ENCODE data around the gene UPB1. TPM values are rescaled to one million over a fixed set of nuclear protein-coding genes. Genes with fewer than 3 reads are reported as not detected.

The UPB1 gene
- total RNA-seq, 1 experiment from 2014 or later: 0.09 TPM

DNA sequence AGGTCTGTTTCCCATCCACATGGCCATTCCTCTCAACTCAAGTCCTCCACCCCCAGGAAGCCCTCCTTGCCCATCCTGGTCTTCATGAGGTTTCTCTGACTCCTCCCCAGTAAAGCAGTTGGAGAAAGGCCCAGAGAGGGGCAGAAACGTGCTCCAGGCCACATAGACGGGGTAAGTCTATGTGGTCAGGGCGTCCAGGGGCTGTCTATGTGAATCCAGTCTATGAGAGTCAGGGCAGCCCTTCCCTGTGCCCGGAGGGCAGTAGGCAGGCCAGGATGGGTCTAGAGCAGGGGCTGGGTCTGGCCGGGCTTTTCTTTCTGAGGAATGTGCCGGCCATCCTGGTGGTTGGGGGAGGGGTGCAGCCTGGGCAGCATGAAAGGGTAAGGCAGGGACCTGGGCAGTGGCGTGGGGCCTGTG, 48.1 kb downstream of the UPB1 start:
- peaks cover 45% of the 10 kb centered on the region for H3K36me3 Mint-ChIP-seq
- ChIA-PET CTCF (no interaction called here), POLR2A (no interaction called here)
- H3K4me3 Mint-ChIP-seq: no peak overlapping the region
- TF ChIP-seq, protein P1, sequence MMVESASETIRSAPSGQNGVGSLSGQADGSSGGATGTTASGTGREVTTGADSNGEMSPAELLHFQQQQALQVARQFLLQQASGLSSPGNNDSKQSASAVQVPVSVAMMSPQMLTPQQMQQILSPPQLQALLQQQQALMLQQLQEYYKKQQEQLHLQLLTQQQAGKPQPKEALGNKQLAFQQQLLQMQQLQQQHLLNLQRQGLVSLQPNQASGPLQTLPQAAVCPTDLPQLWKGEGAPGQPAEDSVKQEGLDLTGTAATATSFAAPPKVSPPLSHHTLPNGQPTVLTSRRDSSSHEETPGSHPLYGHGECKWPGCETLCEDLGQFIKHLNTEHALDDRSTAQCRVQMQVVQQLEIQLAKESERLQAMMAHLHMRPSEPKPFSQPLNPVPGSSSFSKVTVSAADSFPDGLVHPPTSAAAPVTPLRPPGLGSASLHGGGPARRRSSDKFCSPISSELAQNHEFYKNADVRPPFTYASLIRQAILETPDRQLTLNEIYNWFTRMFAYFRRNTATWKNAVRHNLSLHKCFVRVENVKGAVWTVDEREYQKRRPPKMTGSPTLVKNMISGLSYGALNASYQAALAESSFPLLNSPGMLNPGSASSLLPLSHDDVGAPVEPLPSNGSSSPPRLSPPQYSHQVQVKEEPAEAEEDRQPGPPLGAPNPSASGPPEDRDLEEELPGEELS (CRISPR knock-in tag; IDR thresholded peaks at IDR 0.05): no peak
- no peak for TF ChIP-seq ATF1 (CRISPR knock-in tag; IDR thresholded peaks at IDR 0.05)
- no peak for TF ChIP-seq RELA (CRISPR knock-in tag; IDR thresholded peaks at IDR 0.05; ENCODE audit: borderline replicate concordance)
- TF ChIP-seq, protein P2, sequence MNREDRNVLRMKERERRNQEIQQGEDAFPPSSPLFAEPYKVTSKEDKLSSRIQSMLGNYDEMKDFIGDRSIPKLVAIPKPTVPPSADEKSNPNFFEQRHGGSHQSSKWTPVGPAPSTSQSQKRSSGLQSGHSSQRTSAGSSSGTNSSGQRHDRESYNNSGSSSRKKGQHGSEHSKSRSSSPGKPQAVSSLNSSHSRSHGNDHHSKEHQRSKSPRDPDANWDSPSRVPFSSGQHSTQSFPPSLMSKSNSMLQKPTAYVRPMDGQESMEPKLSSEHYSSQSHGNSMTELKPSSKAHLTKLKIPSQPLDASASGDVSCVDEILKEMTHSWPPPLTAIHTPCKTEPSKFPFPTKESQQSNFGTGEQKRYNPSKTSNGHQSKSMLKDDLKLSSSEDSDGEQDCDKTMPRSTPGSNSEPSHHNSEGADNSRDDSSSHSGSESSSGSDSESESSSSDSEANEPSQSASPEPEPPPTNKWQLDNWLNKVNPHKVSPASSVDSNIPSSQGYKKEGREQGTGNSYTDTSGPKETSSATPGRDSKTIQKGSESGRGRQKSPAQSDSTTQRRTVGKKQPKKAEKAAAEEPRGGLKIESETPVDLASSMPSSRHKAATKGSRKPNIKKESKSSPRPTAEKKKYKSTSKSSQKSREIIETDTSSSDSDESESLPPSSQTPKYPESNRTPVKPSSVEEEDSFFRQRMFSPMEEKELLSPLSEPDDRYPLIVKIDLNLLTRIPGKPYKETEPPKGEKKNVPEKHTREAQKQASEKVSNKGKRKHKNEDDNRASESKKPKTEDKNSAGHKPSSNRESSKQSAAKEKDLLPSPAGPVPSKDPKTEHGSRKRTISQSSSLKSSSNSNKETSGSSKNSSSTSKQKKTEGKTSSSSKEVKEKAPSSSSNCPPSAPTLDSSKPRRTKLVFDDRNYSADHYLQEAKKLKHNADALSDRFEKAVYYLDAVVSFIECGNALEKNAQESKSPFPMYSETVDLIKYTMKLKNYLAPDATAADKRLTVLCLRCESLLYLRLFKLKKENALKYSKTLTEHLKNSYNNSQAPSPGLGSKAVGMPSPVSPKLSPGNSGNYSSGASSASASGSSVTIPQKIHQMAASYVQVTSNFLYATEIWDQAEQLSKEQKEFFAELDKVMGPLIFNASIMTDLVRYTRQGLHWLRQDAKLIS (CRISPR knock-in tag; IDR thresholded peaks at IDR 0.05; ENCODE audit: borderline replicate concordance): no peak
- no peaks in the 10 kb centered on the region for H3K4me1 Mint-ChIP-seq
- H3K27me3 Mint-ChIP-seq (ENCODE audit: low read depth): no peaks in the 10 kb centered on the region
- H3K9me3 Mint-ChIP-seq: no peaks in the 10 kb centered on the region
- no peak for DNase-seq (ENCODE audit: low spot score)
- no peak for ATAC-seq
- no peak overlapping the region for H3K27ac Mint-ChIP-seq

DNA sequence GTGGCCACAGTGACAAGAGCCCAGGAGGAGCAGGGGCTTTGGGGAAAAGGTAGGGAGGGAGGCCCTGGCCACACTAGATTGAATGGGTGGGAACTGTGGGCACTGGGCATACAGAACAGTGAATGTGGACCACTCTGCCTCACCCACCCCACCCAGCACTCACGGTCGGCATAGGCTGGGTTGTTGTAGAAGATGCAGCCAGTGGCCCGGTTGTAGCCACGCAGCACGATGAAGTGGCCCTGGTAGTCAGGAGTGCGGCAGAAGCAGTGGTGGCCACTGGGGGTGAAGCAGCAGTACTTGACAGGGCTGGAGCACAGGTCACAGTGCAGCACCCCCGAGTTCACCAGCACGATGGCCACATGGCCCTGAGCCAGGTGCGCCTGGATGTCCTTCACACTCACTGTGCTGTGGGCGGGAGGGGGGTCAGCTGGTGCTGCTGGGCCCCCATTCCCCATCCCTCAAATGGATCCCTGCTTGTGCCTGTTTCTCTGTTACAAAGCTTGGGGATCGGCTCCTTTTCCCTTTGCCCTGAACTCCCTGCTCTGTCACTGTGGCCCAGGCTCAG, 48.6 kb downstream of the UPB1 start:
- Mint-ChIP-seq H3K9me3 (no peaks in the 10 kb centered on the region), H3K36me3 (peaks cover 49% of the 10 kb centered on the region), H3K27me3 (ENCODE audit: low read depth) (no peaks in the 10 kb centered on the region), H3K4me1 (no peaks in the 10 kb centered on the region), H3K4me3 (no peak overlapping the region), H3K27ac (no peak overlapping the region)
- DNase-seq (ENCODE audit: low spot score) (no peak), ATAC-seq (no peak)
- CTCF ChIA-PET: no interaction called here
- no peak for TF ChIP-seq ZNF121 (CRISPR knock-in tag; IDR thresholded peaks at IDR 0.05)
- TF ChIP-seq NR3C1 (CRISPR knock-in tag; conservative IDR thresholded peaks at IDR 0.05; ENCODE audit: low read depth): no peak
- TF ChIP-seq, protein P3, sequence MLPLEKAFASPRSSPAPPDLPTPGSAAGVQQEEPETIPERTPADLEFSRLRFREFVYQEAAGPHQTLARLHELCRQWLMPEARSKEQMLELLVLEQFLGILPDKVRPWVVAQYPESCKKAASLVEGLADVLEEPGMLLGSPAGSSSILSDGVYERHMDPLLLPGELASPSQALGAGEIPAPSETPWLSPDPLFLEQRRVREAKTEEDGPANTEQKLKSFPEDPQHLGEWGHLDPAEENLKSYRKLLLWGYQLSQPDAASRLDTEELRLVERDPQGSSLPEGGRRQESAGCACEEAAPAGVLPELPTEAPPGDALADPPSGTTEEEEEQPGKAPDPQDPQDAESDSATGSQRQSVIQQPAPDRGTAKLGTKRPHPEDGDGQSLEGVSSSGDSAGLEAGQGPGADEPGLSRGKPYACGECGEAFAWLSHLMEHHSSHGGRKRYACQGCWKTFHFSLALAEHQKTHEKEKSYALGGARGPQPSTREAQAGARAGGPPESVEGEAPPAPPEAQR (CRISPR knock-in tag; IDR thresholded peaks at IDR 0.05): no peak
- TF ChIP-seq PRRX2 (CRISPR knock-in tag; IDR thresholded peaks at IDR 0.05): no peak
- TF ChIP-seq NR1H2 (CRISPR knock-in tag; IDR thresholded peaks at IDR 0.05): no peak
- TF ChIP-seq, protein P4, sequence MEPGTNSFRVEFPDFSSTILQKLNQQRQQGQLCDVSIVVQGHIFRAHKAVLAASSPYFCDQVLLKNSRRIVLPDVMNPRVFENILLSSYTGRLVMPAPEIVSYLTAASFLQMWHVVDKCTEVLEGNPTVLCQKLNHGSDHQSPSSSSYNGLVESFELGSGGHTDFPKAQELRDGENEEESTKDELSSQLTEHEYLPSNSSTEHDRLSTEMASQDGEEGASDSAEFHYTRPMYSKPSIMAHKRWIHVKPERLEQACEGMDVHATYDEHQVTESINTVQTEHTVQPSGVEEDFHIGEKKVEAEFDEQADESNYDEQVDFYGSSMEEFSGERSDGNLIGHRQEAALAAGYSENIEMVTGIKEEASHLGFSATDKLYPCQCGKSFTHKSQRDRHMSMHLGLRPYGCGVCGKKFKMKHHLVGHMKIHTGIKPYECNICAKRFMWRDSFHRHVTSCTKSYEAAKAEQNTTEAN (CRISPR knock-in tag; IDR thresholded peaks at IDR 0.05): no peak
- no peak for TF ChIP-seq TEAD4 (CRISPR knock-in tag; IDR thresholded peaks at IDR 0.05)
- TF ChIP-seq SMAD4 (CRISPR knock-in tag; IDR thresholded peaks at IDR 0.05): no peak
- POLR2A ChIA-PET: no interaction called here

DNA sequence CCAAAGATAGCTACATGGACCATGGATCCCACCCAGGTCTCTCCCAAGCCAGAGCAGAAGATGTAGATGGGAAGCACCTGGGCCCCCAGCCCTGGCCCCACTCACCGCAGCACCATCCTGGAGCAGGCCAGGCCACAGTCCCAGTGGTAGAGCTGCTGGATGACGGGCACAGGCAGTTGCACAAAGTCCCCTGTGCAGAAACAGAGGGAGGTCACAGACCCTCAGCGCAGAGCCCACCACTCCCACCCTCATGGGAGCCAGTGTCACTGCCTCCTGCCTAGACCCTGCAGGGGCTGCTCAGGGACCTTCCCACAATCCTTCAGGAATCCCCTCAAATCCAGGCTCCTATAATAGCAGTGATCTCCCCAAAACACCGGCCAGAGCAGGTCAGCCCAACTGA, 53.7 kb downstream of the UPB1 start:
- ChIA-PET POLR2A (no interaction called here), CTCF (interaction anchor here (1.0 kb wide), 1 partner anchor 127 kb away, joined by 3 read pairs; no protein-coding TSS in a partner anchor)
- no peak for DNase-seq (ENCODE audit: low spot score)
- H3K27me3 Mint-ChIP-seq (ENCODE audit: low read depth): no peaks in the 10 kb centered on the region
- no peaks in the 10 kb centered on the region for H3K9me3 Mint-ChIP-seq
- peaks cover 7% of the 10 kb centered on the region for H3K4me1 Mint-ChIP-seq
- H3K27ac Mint-ChIP-seq: no peak overlapping the region
- peaks cover 29% of the 10 kb centered on the region for H3K36me3 Mint-ChIP-seq
- ATAC-seq: no peak
- H3K4me3 Mint-ChIP-seq: no peak overlapping the region
- TF ChIP-seq ETV6 (CRISPR knock-in tag; IDR thresholded peaks at IDR 0.05): no peak
- TF ChIP-seq, protein P5, sequence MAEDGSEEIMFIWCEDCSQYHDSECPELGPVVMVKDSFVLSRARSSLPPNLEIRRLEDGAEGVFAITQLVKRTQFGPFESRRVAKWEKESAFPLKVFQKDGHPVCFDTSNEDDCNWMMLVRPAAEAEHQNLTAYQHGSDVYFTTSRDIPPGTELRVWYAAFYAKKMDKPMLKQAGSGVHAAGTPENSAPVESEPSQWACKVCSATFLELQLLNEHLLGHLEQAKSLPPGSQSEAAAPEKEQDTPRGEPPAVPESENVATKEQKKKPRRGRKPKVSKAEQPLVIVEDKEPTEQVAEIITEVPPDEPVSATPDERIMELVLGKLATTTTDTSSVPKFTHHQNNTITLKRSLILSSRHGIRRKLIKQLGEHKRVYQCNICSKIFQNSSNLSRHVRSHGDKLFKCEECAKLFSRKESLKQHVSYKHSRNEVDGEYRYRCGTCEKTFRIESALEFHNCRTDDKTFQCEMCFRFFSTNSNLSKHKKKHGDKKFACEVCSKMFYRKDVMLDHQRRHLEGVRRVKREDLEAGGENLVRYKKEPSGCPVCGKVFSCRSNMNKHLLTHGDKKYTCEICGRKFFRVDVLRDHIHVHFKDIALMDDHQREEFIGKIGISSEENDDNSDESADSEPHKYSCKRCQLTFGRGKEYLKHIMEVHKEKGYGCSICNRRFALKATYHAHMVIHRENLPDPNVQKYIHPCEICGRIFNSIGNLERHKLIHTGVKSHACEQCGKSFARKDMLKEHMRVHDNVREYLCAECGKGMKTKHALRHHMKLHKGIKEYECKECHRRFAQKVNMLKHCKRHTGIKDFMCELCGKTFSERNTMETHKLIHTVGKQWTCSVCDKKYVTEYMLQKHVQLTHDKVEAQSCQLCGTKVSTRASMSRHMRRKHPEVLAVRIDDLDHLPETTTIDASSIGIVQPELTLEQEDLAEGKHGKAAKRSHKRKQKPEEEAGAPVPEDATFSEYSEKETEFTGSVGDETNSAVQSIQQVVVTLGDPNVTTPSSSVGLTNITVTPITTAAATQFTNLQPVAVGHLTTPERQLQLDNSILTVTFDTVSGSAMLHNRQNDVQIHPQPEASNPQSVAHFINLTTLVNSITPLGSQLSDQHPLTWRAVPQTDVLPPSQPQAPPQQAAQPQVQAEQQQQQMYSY (CRISPR knock-in tag; IDR thresholded peaks at IDR 0.05): no peak
- TF ChIP-seq, protein P6, sequence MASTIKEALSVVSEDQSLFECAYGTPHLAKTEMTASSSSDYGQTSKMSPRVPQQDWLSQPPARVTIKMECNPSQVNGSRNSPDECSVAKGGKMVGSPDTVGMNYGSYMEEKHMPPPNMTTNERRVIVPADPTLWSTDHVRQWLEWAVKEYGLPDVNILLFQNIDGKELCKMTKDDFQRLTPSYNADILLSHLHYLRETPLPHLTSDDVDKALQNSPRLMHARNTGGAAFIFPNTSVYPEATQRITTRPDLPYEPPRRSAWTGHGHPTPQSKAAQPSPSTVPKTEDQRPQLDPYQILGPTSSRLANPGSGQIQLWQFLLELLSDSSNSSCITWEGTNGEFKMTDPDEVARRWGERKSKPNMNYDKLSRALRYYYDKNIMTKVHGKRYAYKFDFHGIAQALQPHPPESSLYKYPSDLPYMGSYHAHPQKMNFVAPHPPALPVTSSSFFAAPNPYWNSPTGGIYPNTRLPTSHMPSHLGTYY (CRISPR knock-in tag; IDR thresholded peaks at IDR 0.05): no peak
- TF ChIP-seq, protein P7, sequence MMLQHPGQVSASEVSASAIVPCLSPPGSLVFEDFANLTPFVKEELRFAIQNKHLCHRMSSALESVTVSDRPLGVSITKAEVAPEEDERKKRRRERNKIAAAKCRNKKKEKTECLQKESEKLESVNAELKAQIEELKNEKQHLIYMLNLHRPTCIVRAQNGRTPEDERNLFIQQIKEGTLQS (CRISPR knock-in tag; conservative IDR thresholded peaks at IDR 0.05): no peak

All from WTC11 (cell line).